Epithelial cell of proximal tubule (primary cell): ENCODE results near the gene HINT1. TPM values are rescaled to one million over a fixed set of nuclear protein-coding genes. Genes with fewer than 3 reads are reported as not detected.
"Not testable (repeated sequence)": the region's sequence is repeated elsewhere in the genome, so short reads cannot be mapped to it uniquely, and the experiment has no call there.

Experiments used
- DNase-seq: peaks from one replicate; pipeline ENCODE4 v3.0.0-alpha.2; 2011; ENCODE audit warnings: low read depth
- H3K4me3 ChIP-seq: 2 replicates; pipeline ENCODE4 v1.5.1; 2011; ENCODE audit warnings: low read depth, mild to moderate bottlenecking, low read length
- total RNA-seq: library from RNA; depleted of rRNA; stranded (reverse); fragments of >200 nt; gene quantifications from 2 replicates; pipeline ENCODE4 v1.2.3, GENCODE V29; 2015
- TF ChIP-seq, protein P1 (sequence below): conservative IDR thresholded peaks from 2 replicates; pipeline ENCODE4 v1.5.1; 2012; ENCODE audit warnings: low read depth, mild to moderate bottlenecking, low read length

The HINT1 gene
- total RNA-seq, 1 donor from 2014 or later, result 333 TPM

DNA sequence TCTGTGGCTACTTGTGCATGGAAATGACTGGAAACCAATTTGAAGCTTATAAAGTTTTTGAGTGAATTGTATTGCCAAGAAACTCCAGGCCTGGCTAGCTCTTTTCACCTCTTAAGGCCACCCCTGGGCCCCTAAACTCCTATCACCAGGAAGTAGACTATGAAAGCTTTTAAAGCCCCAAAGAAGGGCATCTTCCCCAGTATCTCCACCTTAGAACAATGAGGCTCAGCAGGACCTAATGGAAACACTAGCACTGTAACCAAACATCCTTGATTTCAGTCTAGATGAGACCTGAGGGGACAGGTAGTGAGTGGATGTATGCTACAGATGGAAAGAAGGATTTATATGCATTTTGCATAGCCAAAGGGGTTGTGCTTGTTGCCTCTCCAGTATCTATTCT lies 30.6 kb upstream of the HINT1 start:
- TF ChIP-seq, protein P1, sequence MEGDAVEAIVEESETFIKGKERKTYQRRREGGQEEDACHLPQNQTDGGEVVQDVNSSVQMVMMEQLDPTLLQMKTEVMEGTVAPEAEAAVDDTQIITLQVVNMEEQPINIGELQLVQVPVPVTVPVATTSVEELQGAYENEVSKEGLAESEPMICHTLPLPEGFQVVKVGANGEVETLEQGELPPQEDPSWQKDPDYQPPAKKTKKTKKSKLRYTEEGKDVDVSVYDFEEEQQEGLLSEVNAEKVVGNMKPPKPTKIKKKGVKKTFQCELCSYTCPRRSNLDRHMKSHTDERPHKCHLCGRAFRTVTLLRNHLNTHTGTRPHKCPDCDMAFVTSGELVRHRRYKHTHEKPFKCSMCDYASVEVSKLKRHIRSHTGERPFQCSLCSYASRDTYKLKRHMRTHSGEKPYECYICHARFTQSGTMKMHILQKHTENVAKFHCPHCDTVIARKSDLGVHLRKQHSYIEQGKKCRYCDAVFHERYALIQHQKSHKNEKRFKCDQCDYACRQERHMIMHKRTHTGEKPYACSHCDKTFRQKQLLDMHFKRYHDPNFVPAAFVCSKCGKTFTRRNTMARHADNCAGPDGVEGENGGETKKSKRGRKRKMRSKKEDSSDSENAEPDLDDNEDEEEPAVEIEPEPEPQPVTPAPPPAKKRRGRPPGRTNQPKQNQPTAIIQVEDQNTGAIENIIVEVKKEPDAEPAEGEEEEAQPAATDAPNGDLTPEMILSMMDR, result no peak
- H3K4me3 ChIP-seq, result no peak overlapping the region

DNA sequence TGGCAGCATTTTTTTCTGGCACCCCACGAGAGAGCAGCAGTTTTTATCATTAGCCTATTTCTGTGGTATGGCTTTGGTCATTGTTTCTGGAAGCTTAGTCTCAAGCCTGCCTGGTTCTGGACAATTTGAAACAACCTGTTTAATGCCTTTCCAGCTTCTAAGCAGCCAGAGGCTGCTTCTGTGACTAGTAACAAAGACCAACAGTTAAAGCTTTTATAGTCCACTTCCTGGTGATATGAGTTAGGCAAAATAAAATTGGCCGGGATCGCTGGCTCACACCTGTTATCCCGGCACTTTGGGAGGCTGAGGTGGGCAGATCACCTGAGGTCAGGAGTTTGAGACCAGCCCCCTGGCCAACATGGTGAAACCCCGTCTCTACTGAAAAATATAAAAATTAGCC lies 29.7 kb upstream of the HINT1 start:
- TF ChIP-seq, protein P1, result no peak
- H3K4me3 ChIP-seq, result no peak overlapping the region
- DNase-seq, result no peak

More for the DNA sequence above, 30.6 kb upstream of the HINT1 start:
- no peak for DNase-seq

DNA sequence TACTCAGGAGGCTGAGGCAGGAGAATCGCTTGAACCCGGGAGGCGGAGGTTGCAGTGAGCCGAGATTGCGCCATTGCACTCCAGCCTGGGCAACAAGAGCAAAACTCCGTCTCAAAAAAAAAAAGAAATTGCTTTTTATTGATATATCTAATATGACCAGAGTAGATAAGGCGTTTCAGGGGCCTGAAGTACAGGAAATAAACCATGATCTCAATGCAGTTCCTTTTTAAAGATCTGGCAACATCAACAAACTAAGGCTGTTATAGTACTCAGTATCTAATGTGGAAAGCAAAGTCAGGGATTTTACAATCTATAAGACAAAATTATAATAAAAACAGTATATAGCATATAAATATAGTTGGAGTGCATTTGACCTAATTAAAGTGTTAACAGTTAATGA lies 28.8 kb upstream of the HINT1 start:
- not testable (repeated sequence) for H3K4me3 ChIP-seq, DNase-seq

DNA sequence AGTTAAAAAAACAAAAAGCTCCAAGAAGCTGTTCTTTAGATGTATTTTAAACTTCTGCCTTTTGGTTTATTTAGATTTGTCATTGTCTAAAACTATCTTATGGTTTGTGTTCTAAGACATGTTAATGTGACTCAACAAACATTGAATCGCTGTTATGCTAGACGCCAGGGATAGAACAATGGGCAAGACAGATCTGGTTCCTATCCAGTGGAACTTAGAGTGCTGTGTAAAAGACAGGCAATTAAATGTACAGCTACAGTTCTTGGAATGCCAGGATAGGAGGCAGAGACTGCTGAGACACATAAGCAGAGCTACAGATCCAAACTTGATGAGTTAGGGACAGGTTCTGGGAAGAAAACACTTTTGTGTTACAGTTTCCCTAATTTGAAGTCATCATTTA lies 28.1 kb upstream of the HINT1 start:
- no peak for DNase-seq
- TF ChIP-seq, protein P1, result no peak

DNA sequence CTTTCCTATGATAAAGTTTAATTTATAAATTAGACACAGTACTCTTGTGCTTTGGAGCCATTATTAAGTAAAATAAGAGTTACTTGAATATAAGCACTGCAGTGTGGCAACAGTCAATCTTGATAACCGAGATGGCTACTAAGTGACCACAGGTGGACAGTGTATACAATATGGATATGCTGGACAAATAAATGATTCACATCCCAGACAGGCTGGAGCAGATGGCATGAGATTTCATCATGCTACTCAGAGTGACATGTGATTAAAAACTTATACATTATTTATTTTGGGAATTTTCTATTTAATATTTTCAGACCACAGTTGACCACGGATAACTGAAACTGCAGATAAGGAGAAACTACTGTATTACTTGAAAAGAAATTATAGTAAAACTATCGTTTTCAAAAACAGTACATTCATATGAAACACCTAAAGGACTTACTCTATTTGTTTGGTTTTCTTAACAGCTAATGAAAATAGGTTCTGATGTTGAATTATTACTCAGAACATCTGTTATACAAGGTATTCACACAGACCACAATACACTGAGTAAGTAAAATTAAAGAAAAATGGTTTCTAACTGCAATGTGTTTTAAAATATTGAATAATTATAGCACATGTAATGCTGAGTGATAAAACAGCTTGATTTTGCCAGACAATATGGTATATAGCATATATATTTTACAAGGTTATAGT lies 21.7 kb upstream of the HINT1 start:
- no peak for DNase-seq
- H3K4me3 ChIP-seq, result no peak overlapping the region
- TF ChIP-seq, protein P1, result no peak

More for the DNA sequence above, 28.1 kb upstream of the HINT1 start:
- no peak overlapping the region for H3K4me3 ChIP-seq

DNA sequence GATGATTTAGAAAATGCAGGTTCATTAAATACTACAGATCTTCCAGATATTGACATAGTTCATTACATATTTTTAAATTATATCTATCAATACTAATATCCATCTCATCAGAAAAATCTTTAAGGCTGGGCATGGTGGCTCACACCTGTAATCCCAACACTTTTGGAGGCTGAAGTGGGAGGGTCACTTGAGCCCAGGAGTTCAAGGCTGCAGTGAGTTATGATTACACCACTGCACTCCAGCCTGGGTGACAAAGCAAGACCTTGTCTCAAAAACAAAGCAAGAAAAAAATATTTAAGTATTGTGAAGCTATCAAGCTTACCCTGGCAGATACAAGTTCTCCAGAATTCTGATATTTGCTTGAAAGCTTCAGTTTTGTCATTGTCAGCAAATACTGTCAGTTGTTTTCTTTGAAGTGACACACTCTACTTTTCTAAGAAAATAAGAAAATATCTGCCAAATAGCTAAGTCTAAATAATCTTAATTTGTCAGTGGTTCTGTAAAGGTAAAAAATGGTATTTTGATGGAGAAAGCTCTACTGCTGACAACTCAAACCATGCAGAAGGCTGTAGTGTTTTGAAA lies 20.6 kb upstream of the HINT1 start:
- TF ChIP-seq, protein P1, result no peak
- no peak overlapping the region for H3K4me3 ChIP-seq
- DNase-seq, result no peak

DNA sequence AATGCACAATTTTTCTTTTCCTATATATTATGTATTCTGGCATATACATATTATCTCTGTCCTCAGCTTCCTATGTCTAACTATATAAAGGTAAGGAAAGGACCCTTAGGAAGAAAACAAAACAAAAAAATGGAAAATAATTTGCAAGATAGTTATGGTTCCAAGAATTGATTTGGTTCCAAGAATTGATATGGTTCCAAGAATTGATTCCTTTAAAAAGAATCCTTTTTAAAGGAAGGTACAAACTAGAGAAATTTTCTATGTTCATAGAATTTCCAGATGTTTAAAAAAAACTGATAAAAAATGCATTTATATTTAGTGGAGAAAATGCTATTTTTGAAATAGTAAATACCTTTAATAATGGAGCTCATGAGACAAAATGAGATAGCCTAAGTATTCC lies 17.8 kb upstream of the HINT1 start:
- no peak for DNase-seq
- TF ChIP-seq, protein P1, result no peak
- no peak overlapping the region for H3K4me3 ChIP-seq
